HEK293T (cell line): ENCODE measurements around the gene TMEM87B.

Experiments used
- ARNT ChIP-seq: fragments of 450-650 bp; IDR thresholded peaks from 2 replicates; pipeline ENCODE4 v1.6.1; 2017; ENCODE audit warnings: mild to moderate bottlenecking
- BHLHE40 ChIP-seq: fragments of 450-650 bp; IDR thresholded peaks from 2 replicates; pipeline ENCODE4 v1.6.1; 2016; ENCODE audit warnings: mild to moderate bottlenecking, moderate library complexity, borderline replicate concordance
- SP1 ChIP-seq: fragments of 450-650 bp; IDR thresholded peaks from 2 replicates; pipeline ENCODE4 v1.6.1; 2017
- TARDBP ChIP-seq: fragments of 450-650 bp; IDR thresholded peaks from 2 replicates; pipeline ENCODE4 v1.6.1; 2016
- TF ChIP-seq, protein P1 (sequence below): fragments of 450-650 bp; IDR thresholded peaks from 2 replicates; pipeline ENCODE4 v1.6.1; 2016

- TF ChIP-seq ARNT, result no peak
- TF ChIP-seq BHLHE40, result no peak
- no peak for TF ChIP-seq SP1
- TF ChIP-seq TARDBP, result no peak
- TF ChIP-seq, protein P1, sequence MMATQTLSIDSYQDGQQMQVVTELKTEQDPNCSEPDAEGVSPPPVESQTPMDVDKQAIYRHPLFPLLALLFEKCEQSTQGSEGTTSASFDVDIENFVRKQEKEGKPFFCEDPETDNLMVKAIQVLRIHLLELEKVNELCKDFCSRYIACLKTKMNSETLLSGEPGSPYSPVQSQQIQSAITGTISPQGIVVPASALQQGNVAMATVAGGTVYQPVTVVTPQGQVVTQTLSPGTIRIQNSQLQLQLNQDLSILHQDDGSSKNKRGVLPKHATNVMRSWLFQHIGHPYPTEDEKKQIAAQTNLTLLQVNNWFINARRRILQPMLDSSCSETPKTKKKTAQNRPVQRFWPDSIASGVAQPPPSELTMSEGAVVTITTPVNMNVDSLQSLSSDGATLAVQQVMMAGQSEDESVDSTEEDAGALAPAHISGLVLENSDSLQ, result no peak
Observed at GRCh38 chr2:112096098-112096497, 41.0 kb downstream of the TMEM87B start.
